Esophagus squamous epithelium (tissue), 4 donors: ENCODE results near the gene SNCB.

ENCODE experiments used
- CTCF ChIP-seq, 6 experiments: fragments of 450-650 bp in 4 of 6; fragments of 200-600 bp in 2 of 6; sonication (generic) in 2 of 6; IDR thresholded peaks; one replicate each; pipeline ENCODE4 v1.5.1; 2016 to 2019; ENCODE audit warnings: antibody characterized with exemption in 6 of 6, mild to moderate bottlenecking in 4 of 6, moderate library complexity in 4 of 6
- POLR2A ChIP-seq, 4 donors: fragments of 450-650 bp; IDR thresholded peaks; one replicate each; pipeline ENCODE4 v1.6.1; 2017; ENCODE audit warnings: antibody characterized with exemption in 4 of 4, mild to moderate bottlenecking in 4 of 4, moderate library complexity in 3 of 4

GRCh38 chr5:176630681-176631222 lies 418 bp upstream of the SNCB start:
- TF ChIP-seq POLR2A (IDR thresholded peaks at IDR 0.05) (no peak), CTCF (IDR thresholded peaks at IDR 0.05) (no peak)
